Ecto neural progenitor cell (in vitro differentiated cells): Measurements from ENCODE around the gene KRT75.
"Not testable (repeated sequence)": the region's sequence is repeated elsewhere in the genome, so short reads cannot be mapped to it uniquely, and the experiment has no call there.

Experiments used
- DNase-seq: peaks from one replicate; pipeline ENCODE4 v3.0.0-alpha.2; 2018; ENCODE audit warnings: low spot score

Gene KRT75

DNA sequence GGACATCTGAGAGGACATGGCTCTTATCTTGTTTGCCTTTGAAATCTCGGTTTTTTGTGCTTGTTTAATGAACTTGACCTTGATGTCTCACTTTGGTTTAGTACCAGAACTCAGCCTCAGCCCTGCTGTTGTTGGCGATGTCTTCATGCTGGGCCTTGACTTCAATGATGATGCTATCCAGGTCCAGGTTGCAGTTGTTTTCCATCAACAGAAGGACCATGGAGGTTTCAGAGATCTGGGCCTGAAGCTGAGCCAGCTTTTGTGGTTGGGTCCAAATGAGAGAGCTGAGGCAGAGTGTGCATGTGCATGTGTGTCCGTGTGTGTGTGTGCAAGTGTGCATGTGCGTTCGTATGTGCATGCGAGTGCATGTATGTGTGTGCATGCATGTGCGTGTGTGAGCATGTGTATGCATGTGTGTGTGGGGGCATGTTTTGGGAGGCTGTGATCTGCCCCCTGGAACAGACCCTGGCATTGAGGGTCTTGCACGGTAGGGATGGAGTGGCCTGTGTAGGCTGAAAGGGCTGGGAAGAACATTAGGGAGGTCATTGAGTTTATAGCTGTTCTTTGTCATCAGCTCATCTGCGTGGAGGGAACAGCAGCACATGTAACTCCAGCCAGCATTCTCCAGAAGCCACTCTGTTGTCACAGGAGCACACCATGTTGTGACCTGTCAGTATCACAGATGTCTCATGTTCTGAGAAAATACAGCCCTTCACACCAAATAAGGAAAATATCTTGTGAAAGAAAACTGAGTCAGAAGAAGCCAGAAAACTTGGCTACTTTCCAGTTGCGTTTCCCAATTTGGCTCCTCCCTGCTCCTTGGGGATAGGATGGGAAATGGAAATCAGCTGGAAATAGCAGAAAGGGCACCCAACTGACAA, 18.1 kb downstream of the KRT75 start:
- no peak for DNase-seq

DNA sequence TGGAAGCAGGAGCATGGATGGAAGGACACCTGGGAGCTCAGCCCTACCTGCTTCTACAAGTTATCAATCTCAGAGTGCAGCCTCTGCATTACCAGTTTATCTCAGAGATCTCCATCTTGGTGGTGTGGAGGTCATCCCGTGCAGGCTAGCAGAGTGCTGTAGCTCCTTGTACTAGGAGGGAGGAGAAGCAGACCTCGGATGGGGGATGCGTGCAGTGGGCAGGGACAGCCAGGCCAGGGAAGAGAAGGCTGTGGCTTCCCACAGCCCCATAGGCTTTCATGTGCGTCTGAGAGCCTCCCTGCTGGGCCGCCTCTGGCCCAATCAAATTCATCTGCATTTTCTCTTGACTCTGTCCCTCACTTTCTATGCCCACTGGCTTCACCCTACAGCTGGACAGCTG, 19.2 kb downstream of the KRT75 start:
- no peak for DNase-seq

DNA sequence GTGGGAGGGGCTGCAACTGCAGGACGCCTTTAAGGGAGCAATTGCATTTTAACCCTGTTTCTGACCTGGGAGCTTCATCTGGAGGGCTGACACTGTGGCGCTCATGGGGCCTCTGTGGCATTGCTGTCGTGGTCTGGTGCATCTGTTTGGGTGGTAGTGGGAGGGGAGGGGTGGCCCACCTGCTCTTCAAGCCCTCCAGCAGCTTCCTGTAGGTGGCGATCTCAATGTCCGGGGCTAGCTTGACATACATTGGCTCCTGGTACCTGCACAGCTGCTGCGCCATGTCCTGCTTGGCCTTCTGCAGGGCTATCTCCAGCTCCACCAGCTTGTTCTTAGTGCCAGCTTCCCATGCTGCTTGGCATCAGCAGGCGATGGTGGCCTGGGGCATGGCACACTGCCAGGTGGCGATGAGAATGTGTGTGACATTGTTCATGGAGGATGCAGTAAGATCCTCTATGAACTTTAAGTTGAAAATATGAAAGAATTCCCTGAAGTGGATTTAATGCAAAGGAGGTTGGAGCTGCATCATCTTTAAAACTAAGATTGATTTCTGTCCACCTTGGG, 20.3 kb downstream of the KRT75 start:
- no peak for DNase-seq

DNA sequence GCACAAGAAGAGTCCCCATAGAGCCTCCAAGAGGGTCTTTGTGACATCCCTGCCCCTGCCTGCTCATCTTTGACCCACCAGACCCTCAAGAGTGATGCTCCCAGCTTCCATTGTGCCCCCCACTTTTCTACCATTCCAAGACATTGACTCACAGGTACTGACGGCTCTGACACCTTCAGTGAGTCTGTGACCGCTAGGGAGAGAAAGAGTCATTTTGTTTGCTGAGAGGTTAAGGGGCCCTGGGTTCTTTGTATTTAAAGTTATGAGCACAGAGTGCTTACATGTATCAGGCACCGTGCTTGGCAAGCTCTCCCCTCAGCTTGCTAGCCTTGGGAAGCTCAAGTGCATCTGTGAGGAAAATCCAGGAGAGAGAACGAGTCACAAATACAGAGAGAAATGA, 21.0 kb downstream of the KRT75 start:
- DNase-seq = no peak

DNA sequence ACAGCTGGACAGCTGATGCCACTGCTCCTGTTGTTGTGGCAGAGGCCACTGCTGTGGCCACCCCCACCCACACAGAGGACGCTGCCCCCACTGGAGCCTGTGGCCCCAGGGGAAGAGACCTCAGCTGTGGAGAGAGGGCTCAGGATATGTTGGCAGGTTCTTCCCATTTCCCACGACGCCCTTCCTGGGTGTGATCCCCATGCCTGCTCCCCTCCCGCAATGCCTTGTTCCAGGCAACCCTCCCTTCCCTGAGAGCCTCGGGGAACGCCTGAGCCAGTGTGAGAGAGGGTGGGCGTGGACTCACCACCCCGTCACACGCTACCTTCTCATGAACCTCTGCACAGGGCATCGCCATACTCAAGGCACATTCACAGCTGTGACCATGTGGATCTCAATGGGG, 22.4 kb downstream of the KRT75 start:
- no peak for DNase-seq

DNA sequence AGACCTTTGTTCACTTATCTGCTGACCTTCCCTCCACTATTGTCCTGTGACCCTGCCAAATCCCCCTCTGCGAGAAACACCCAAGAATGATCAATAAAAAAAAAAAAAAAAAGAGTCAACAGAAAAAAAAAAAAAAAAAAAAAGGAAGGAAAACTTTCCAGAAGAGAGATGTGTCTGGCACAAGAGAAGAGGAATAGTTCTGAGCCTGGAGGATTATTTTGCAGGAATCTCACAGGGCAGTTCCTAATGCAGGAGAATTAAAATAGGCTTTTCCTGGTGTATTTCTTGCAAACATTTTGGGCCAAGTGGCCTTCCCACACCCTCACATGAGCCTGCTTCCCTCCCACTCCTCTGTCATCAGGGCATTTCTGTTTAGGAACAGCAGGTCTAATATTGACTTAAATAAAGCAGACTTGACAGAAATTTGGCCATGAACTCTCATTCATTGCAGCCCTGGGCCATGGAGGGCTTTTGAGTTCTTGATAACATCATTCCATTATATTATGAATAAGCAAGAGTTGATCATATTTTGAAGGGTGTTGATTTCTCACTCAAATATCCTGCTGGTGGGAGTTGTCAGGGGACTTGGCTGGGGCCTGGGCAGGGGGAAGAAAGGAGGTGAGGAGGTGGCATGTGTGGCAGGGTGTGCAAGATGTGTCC, 23.5 kb downstream of the KRT75 start:
- DNase-seq = not testable (repeated sequence)

DNA sequence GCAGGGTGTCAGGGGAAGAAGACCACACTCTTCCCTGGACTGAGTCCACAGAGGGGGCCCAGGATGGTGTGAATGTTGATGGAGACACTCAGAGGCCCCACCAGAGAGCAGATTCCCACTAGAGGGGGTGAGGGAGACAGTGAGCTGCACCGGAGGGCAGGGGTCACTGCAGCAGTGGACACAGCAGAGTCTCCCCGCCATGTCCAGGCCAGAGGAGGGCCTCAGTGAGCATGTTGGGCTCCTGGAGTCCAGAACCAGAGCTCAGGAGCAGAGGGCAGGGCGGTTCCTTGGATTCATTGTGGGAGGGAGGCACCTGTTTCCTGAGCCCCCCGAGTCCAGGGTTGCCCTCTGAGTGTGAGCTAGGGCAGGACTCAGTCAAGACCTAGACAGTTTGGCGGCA, 26.3 kb downstream of the KRT75 start:
- no peak for DNase-seq

DNA sequence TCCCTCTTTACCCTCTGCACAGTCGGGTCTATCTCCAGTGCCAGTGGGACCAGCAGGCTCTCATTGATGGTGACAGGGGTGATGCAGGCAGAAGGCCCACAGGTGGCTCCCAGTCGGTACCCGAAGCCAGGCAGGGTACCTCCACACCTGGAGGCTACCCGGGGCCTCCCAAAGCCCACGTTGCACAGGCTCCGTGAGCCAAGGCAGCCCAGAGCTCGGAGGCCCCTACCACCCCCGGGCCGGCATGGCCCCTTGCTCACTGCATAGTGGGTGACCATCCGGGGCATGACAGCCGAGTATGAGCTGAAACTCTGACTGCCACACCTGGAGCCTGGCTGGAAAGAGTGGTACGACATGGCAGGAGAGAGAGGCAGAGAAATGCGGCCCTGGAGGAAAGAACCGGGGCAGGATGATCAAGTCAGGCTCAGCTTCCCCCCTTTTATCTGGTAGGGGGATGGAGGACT, 28.2 kb downstream of the KRT75 start, which contains the start of gene KRT82:
Gene KRT82, minus strand, starts transcription at position 414 of the 464 bp plus-strand sequence. Its CDS starts 58 bp downstream, at position 356.
- DNase-seq = no peak

DNA sequence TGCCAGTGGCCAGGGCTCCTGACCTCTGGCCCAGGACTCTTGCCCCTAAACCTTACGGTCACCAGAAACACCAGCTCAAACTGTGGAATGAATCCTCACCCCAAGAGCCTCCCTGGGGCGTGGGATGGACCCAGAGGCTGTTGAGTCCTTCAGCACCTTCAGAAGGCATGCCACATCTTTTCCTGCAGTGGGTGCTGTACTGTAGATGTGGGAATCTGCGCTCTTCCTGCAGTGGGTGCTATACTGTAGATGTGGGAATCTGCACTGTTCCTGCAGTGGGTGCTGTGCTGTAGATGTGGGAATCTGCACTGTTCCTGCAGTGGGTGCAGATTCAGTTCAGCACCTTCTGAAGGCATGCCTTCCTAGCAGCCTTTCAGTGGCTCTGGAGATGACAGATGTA, 29.2 kb downstream of the KRT75 start:
- DNase-seq = no peak

DNA sequence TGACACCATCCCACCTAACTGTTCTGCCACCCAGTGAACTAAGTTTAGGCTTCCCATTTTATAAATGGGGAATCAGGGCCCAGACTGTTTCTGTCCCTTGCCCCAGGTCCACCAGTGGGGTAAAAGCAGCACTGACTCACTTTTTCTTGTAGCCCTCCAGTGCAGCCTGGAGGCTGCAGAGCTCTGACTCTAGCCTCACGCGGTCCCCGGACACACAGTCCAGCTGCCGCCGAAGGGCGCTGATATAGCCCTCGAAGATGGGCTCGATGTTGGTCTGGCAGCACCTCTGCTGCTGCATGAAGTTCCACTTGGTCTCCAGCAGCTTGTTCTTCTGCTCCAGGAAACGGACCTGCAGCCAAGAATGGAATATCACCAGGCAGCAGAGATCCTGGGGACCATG, 30.6 kb downstream of the KRT75 start:
- no peak for DNase-seq

DNA sequence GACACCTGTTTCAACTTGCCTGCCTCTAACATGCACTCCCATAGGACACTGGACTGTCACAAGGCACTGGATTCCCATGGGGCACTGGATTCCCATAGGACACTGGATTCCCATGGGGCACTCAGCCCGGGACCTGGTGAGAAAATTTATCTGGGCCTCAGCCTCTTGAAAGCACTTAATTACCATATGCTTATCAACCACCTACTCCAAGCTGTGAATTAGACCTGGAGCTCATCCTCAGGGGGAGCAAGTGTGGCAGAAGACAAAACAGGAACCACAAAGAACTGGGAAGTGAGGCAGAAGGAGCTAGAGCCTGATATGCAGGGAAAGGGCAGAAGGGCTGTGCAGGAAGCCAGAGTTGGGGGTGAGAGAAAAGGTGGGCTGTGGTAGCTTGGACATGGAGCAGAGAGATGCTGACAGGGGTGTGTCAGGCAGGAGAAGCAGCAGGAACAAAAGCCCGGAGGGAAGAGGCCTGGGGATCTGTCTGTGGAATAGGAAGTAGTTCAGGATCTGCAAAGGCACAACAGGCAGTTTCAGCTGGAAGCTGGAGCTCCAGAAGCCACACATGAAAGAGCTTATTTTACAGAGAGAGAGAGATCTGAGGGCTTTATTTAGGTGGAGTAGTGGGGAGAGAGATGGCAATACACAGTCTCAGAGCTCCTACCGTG, 31.2 kb downstream of the KRT75 start:
- DNase-seq = no peak

DNA sequence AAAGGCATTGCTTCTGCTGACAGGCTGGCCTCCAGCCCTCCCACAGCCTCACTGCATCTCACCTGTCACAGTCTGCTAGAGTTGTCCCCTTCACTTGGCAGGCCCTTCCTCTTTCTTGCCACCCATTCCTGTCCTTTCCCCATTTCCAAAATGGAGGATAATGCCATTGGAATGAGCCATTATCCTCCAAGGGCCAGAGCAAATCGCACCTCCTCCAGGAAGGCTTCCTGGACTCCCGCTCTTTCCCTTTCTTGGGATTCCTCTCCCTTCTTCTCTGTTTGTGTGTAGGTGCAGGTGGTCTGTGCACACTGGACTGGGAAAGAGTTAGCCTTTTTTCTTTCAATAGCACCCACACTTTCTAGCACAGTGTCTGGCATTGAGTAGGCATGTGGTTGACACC, 31.8 kb downstream of the KRT75 start:
- no peak for DNase-seq

DNA sequence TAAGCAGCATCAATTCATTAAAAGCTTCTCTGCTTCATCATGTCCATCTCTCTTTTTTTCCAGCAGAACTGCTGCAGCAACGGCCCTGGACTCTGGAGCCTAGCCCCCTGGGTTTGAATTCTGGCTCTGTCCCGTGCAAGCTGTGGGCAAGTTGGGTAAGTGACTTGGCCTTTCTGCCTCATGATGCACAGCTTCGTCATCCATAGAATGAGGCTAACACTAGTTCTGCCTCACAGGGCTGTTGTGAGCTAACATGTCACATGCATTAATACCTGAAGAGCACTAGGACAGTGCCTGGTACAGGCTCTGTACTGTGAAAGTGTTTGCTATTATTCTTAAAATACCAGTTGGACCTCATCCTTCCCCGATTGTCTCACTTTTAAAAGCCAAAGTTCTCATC, 32.2 kb downstream of the KRT75 start:
- no peak for DNase-seq

DNA sequence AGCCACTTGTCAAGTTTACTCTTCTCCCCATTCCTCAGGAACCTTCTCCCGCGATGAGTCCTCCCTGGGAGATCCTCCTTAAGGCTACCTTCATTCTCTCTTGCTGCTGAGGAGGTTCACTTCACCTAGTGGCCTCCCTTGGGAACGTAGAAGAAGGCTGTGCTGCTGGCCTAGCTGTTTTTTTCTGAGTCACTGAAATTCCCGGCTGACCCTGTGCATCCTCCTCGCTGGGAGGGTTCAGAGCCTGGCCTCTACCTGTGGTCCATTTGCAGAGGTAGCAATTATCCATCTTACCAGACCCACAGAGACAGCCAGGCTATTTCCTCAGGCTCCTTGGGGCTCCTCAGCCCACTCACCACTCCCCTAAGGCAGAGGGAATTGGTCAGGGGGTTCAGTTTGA, 32.6 kb downstream of the KRT75 start:
- no peak for DNase-seq

DNA sequence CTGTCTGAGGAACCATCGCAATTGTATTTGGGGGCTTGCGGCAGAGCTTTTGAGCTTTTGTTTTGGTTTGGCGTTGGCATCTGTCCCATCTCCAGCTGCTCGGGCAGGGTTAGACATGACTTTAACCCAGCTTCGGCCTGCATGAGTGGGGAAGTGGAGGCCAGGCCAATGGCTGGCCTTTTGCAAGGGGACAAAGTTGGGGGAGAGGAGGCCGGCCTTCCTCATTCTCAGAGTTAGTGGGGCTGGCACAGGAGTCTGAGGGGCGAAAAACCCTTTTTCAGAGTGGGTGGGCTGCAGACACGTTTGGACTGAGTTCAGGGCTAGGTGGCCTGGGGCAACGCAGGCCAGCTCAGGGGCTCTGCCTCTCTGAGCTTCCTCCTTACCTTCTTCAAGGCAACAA, 33.3 kb downstream of the KRT75 start:
- DNase-seq = no peak

DNA sequence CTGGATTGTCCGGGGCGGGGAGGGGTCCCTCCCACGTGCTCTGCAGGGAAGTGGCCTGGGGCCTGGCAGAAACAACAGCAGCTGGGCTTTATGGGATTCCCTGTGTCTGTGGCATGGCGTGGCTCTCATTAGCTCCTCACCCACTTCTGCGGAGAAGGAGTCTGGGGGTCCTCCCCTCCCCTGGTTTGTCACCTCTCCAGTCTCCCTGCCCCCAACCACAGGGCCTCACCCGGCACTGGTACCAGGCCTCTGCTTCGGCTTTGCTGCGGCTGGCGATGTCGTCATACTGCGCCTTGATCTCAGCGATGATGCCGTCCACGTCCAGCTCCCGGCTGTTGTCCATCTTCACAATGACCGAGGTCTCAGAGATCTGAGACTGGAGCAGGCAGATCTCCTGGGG, 34.4 kb downstream of the KRT75 start:
- no peak for DNase-seq

DNA sequence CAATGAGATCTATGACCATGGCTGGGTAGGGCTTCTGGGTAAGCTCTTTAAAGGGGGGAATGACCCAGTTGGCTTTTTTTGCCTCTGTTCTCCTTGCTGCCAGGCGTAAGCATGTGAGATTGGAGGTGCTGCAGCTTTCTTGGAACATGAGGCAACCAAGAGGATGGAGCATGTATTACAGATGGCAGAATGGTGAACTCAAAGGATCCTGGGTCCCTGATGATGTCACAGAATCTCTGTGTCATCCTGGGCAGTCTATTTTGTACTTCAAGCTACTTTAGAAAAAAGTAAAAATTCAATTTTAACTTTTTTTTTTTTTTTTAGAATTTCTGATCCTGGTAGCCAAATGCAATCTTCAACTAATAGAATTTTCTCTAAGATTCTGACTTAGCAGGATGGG, 36.0 kb downstream of the KRT75 start:
- DNase-seq = no peak

DNA sequence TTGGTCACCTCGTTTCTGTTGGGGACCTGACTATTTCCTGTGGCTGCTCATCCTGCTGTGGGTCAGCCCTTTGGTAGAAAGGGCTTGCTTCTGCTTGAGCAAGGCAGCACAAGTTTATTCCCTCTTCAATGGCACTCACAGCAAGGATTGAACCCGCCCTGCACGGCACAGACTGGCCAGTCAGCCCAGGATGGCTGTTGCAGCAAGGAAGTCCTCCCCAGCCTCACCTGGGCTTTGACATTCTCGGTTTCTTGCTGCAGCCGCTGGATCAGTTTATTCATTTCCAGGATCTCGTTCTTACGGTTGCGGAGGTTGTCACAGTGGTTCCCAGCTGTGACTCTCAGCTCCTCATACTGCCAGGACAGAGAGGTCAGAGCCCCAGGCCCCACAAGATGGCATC, 37.5 kb downstream of the KRT75 start:
- DNase-seq = no peak

DNA sequence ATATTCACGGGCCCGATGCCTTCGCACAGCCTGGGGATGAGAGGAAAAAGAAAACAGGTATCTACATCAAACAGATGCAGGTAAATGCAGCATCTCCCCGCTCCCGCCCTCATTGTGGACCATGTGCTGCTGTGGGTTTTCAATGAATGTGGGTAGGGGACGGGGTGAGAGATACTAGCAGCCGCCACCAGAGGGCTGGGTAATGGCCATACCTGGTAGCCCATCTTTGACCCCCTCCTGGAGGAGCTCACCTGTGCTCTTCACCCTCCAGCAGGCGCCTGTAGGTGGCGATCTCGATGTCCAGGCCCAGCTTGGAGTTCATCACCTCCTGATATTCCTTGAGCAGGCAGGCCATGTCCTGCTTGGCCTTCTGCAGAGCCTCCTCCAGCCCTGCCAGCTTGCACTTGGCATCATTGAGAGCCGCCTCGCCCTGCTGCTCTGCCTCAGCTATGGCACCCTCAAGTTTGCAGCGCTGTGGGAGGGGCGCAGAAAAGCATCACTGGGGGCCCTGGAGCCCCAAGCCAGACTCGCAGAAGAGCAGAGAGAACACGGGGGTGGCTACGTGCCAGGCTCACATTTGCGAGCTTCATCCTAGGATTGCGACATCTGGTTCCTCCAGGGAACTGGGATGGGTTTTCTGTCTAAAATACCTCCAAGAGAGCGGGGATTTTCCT, 38.3 kb downstream of the KRT75 start:
- no peak for DNase-seq

DNA sequence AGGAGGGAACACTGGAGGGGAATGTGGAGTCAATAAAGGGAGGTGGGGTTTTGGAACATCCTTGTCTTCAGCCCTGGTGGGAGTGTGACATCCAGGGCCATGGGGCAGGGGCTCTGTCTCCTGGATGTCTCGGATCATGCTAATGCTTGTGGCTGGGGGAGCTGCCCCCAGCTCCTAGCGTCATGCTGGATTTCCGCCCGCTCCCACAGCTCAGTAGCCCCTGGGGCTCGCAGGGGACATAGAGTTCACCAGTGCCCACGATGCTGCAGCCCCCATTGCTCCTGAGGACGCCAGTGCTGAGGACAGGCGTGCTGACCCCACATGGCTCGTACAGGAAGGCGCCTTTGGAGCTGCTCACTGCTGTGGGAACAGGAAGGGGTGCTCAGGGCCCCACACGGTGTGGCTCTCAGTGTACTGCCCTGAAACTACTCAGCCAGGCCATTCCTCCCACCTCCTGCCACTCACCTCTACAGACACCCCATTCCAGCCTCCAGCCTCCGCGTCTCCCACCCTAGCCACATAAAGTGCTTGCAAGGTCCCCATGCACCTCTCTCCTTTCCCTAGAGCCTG, 39.2 kb downstream of the KRT75 start:
- no peak for DNase-seq

DNA sequence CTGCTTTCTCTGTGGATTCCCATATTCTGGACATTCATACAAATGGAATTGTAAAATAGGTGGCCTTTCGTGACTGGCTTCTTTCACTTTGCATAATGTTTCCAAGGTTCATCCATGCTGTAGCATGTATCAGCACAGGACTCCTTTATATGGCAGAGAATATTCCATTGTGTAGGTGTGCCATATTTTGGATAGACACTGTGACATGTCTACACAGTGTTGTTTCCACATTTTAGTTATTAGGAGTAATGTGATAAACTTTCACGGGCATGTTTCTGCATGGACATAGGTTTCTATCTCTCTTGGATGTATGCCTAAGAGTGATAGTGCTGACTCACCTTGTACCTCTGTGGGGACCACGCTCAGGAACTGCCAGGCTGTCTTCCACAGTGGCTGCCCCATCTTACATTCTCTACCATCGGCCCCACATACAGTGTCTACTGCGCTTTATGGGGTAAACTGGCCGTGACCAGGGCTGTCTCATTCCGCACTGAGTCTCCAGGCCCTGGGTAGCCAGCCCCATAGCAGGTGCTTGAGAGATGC, 41.6 kb downstream of the KRT75 start:
- DNase-seq = no peak
